Karpas-422 (cell line): ENCODE measurements around the gene GOLGA5. TPM values are rescaled to one million over a fixed set of nuclear protein-coding genes. Genes with fewer than 3 reads are reported as not detected.
"Not testable (repeated sequence)": the region's sequence is repeated elsewhere in the genome, so short reads cannot be mapped to it uniquely, and the experiment has no call there.

Experiments
- DNase-seq: peaks from one replicate; pipeline ENCODE4 v3.0.0-alpha.2; 2015
- H2AFZ ChIP-seq: fragments of 200-600 bp; sonication (generic); 2 replicates; pipeline ENCODE4 v1.6.1; 2014; ENCODE audit warnings: antibody characterized with exemption, low read length, mixed read lengths
- H3K27ac ChIP-seq: fragments of 200-600 bp; sonication (generic); 2 replicates; pipeline ENCODE4 v1.5.1; 2014; ENCODE audit warnings: mild to moderate bottlenecking, low read length, moderate library complexity
- H3K27me3 ChIP-seq: fragments of 200-600 bp; sonication (generic); 2 replicates; pipeline ENCODE4 v1.6.1; 2014; ENCODE audit warnings: low read length, mixed read lengths
- H3K36me3 ChIP-seq: fragments of 200-600 bp; sonication (generic); 2 replicates; pipeline ENCODE4 v1.6.1; 2014; ENCODE audit warnings: low read length, mixed read lengths; ENCODE audit not compliant: insufficient read depth
- H3K4me1 ChIP-seq: fragments of 200-600 bp; sonication (generic); 2 replicates; pipeline ENCODE4 v1.6.1; 2014; ENCODE audit warnings: mild to moderate bottlenecking, low read length, mixed read lengths
- H3K4me2 ChIP-seq: fragments of 200-600 bp; sonication (generic); 2 replicates; pipeline ENCODE4 v1.6.1; 2014; ENCODE audit warnings: low read length, low read depth, mild to moderate bottlenecking; ENCODE audit not compliant: poor library complexity, severe bottlenecking
- H3K4me3 ChIP-seq: fragments of 200-600 bp; sonication (generic); 2 replicates; pipeline ENCODE4 v1.5.1; 2014; ENCODE audit warnings: mild to moderate bottlenecking, antibody characterized with exemption, low read length, mixed read lengths
- H3K79me2 ChIP-seq: fragments of 200-600 bp; sonication (generic); 2 replicates; pipeline ENCODE4 v1.6.1; 2014; ENCODE audit warnings: mild to moderate bottlenecking, low read length, mixed read lengths
- H3K9ac ChIP-seq: fragments of 200-600 bp; sonication (generic); 2 replicates; pipeline ENCODE4 v1.6.0; 2014; ENCODE audit warnings: low read length
- H3K9me2 ChIP-seq: fragments of 200-600 bp; sonication (generic), shearing (Covaris generic); replicated peaks from 2 replicates; pipeline ENCODE4 v1.6.0; 2014; ENCODE audit warnings: mild to moderate bottlenecking, low read length, moderate library complexity; ENCODE audit not compliant: insufficient read depth
- H3K9me3 ChIP-seq: fragments of 300-700, 200-600 bp; sonication (generic); 2 replicates; pipeline ENCODE4 v1.6.1; 2014; ENCODE audit warnings: low read length, mixed read lengths
- H4K20me1 ChIP-seq: fragments of 200-600 bp; sonication (generic); 2 replicates; pipeline ENCODE4 v1.6.1; 2014; ENCODE audit warnings: mild to moderate bottlenecking, antibody characterized with exemption, low read length, low read depth; ENCODE audit not compliant: insufficient read depth
- total RNA-seq: library from RNA; depleted of rRNA; stranded (reverse); fragments of >200 nt; shearing (Covaris generic); gene quantifications from 2 replicates; pipeline ENCODE4 v1.2.3, GENCODE V29; 2014; ENCODE audit warnings: low replicate concordance

GOLGA5 gene
- total RNA-seq, 1 experiment from 2014 or later: 50.6 TPM

DNA sequence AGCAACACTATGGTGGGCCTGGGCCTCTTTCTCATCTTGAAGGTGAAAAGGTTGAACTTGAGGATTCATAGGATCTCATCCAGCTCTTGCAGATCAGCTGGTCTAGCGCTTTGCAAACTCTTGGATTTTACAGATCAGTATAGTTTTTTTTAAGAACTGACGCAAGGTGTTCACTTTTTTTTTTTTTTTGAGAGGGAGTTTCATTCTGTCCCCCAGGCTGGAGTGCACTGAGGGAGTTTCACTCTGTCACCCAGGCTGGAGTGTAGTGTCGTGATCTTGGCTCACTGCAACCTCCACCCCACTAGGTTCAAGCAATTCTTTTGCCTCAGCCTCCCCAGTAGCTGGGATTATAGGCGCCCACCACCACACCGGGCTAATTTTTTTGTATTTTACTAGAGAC is 25.3 kb upstream of the GOLGA5 start:
- Histone ChIP-seq H3K4me1 (no peaks in the 10 kb centered on the region), H3K4me3 (no peak overlapping the region), H4K20me1 (no peaks in the 10 kb centered on the region), H3K79me2 (no peaks in the 10 kb centered on the region), H3K9me3 (no peaks in the 10 kb centered on the region), H3K4me2 (no peak overlapping the region), H2AFZ (no peak overlapping the region), H3K27ac (no peak overlapping the region), H3K27me3 (no peaks in the 10 kb centered on the region), H3K9me2 (no peaks in the 10 kb centered on the region), H3K9ac (no peak overlapping the region), H3K36me3 (no peaks in the 10 kb centered on the region)
- no peak for DNase-seq

DNA sequence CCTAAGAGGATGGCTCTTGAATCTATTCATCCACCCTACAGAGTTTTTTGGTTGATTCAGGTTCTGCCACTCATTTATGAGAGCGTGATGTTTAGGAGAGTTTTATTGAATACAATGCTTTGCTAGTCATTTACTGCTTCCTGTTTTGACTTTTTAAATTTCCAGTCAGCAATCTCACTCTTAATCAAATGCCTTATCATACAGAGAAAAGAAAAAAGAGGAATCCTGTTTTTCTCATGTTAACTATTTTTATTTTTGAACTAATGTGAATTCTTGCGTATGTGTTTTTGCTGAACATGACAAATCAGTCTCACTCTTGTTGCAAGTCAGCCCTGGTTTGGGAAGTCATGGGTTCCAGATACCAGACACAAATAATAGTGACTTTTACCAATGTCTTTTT is 23.6 kb upstream of the GOLGA5 start:
- H2AFZ ChIP-seq: no peak overlapping the region

GRCh38 chr14:92774572-92774971 is 19.5 kb upstream of the GOLGA5 start:
- H3K9ac ChIP-seq: no peak overlapping the region
- no peaks in the 10 kb centered on the region for H3K27me3 ChIP-seq
- no peak overlapping the region for H3K4me2 ChIP-seq
- H3K4me1 ChIP-seq: no peaks in the 10 kb centered on the region
- H2AFZ ChIP-seq: no peak overlapping the region
- H3K4me3 ChIP-seq: no peak overlapping the region
- H3K36me3 ChIP-seq: no peaks in the 10 kb centered on the region
- no peaks in the 10 kb centered on the region for H3K79me2 ChIP-seq
- no peak overlapping the region for H3K27ac ChIP-seq
- no peaks in the 10 kb centered on the region for H4K20me1 ChIP-seq
- no peak for DNase-seq
- no peaks in the 10 kb centered on the region for H3K9me3 ChIP-seq
- no peaks in the 10 kb centered on the region for H3K9me2 ChIP-seq

More for the DNA sequence above, 23.6 kb upstream of the GOLGA5 start:
- H3K79me2 ChIP-seq: no peaks in the 10 kb centered on the region
- DNase-seq: no peak
- H3K27ac ChIP-seq: no peak overlapping the region
- H3K4me3 ChIP-seq: no peak overlapping the region
- no peaks in the 10 kb centered on the region for H3K4me1 ChIP-seq
- no peaks in the 10 kb centered on the region for H3K36me3 ChIP-seq
- no peaks in the 10 kb centered on the region for H3K9me2 ChIP-seq
- H4K20me1 ChIP-seq: no peaks in the 10 kb centered on the region
- H3K4me2 ChIP-seq: no peak overlapping the region
- no peaks in the 10 kb centered on the region for H3K9me3 ChIP-seq
- H3K27me3 ChIP-seq: no peaks in the 10 kb centered on the region
- no peak overlapping the region for H3K9ac ChIP-seq

GRCh38 chr14:92775292-92775691 is 18.8 kb upstream of the GOLGA5 start:
- not testable (repeated sequence) for H3K36me3 ChIP-seq, H3K4me1 ChIP-seq, H3K79me2 ChIP-seq, DNase-seq, H3K9ac ChIP-seq, H3K4me3 ChIP-seq, H3K4me2 ChIP-seq, H3K27ac ChIP-seq, H3K27me3 ChIP-seq, H2AFZ ChIP-seq, H3K9me2 ChIP-seq, H3K9me3 ChIP-seq, H4K20me1 ChIP-seq

DNA sequence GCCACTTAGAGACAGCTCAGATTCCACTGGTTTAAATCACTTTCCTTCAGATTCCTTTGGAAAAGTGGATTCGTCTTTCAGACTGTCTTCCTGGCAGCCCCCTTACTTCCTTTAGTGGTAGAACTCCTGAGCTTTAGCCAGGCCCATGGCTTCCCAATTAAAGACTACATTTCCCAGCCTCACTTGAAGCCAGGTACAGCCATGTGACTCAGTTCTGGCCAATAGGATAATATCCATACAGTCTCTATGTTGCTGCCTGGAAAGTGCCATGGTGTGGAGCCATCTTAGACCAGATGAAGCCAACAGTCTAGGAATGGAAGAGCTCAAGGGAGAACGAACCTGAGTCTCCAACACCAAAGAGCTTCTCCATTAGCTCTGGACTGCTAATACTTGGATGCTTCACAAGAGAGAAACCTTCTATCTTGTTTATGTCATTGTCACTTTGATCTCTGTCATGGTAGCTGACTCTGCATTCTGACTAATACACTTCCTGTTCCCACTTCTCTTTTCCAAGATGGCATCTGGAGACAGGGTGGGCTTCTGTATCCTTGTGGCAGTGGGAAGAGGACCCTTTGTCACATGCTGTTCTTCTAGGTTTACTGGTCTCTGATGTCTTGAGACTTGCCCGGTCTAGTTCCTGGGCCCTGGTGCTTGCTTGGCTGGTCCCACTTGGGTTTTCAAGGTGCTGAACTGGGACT is 15.1 kb upstream of the GOLGA5 start:
- not testable (repeated sequence) for H3K9ac ChIP-seq, H3K9me2 ChIP-seq, H3K27ac ChIP-seq, H2AFZ ChIP-seq, H3K4me2 ChIP-seq, H3K4me1 ChIP-seq, H3K9me3 ChIP-seq, H3K4me3 ChIP-seq, H3K79me2 ChIP-seq, H3K36me3 ChIP-seq, H4K20me1 ChIP-seq, H3K27me3 ChIP-seq
- DNase-seq: peak; percentile 66

DNA sequence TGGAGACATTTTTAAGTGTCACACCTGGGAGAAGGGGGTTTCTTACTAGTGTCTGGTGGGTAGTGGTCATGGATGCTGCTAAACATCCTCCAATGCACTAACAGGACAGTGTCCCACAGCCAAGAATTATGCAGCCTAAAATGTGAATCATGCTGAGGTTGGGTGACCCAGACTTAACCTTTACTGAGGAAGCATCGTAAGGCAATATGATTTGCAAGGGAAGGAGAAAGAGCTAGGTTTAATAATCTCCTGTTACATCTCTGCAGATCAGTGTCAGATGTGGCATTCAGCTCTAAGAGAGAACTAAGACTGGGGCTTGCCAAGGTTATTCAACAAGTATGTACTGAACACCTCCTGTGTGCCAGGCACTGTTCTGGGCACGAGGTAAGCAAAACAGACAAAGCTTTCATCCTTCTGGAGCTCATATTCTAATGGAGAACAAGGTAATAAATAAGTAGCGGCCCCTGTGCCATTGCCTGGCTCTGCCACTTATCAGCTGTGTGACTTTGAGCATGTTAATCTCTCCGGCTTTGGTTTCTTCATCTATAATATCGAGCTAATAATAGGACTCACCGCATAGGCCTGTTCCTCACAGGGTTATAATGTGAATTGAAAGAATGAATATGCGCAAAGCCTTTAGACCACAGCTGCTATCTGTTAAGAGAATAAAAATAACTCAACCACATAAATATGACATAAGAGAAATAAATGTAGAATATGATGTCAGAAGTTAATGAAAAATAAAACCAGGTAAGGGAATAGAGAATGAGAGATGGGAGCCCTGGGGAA is 13.5 kb upstream of the GOLGA5 start:
- no peak for DNase-seq
- Histone ChIP-seq H3K27ac (no peak overlapping the region), H3K9ac (no peak overlapping the region), H3K27me3 (no peaks in the 10 kb centered on the region), H3K4me3 (no peak overlapping the region), H3K79me2 (no peaks in the 10 kb centered on the region), H3K4me1 (no peaks in the 10 kb centered on the region), H3K4me2 (no peak overlapping the region), H3K9me2 (no peaks in the 10 kb centered on the region), H3K36me3 (no peaks in the 10 kb centered on the region), H2AFZ (no peak overlapping the region), H4K20me1 (no peaks in the 10 kb centered on the region), H3K9me3 (no peaks in the 10 kb centered on the region)

DNA sequence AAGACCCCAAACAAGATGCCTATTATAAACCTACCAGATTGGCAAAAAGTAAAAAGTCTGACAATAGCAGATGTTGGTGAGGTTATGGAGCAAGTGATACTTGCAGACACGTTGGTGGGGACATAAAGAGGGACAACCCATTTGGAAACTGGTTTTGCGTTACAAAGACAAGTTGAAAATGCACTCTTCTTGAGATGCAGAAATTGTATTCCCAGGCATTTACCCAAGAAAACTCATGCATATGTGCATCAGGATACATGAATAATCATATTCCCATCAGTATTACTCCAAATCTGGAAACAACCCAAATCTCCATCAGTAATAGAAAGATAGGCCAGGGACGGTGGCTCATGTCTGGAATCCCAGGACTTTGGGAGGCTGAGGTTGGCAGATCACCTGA is 12.8 kb upstream of the GOLGA5 start:
- no peaks in the 10 kb centered on the region for H4K20me1 ChIP-seq
- H3K9me2 ChIP-seq: no peaks in the 10 kb centered on the region
- DNase-seq: no peak
- H3K27me3 ChIP-seq: no peaks in the 10 kb centered on the region
- no peak overlapping the region for H3K4me3 ChIP-seq
- H3K36me3 ChIP-seq: no peaks in the 10 kb centered on the region
- no peaks in the 10 kb centered on the region for H3K4me1 ChIP-seq
- H3K9me3 ChIP-seq: no peaks in the 10 kb centered on the region
- no peak overlapping the region for H3K9ac ChIP-seq
- no peak overlapping the region for H3K4me2 ChIP-seq
- H3K27ac ChIP-seq: no peak overlapping the region
- no peaks in the 10 kb centered on the region for H3K79me2 ChIP-seq
- no peak overlapping the region for H2AFZ ChIP-seq

- no peaks in the 10 kb centered on the region for H3K9me3 ChIP-seq
- peak; percentile 83 for DNase-seq
- H3K9me2 ChIP-seq: no peaks in the 10 kb centered on the region
- H2AFZ ChIP-seq: no peak overlapping the region
- no peaks in the 10 kb centered on the region for H3K79me2 ChIP-seq
- H3K9ac ChIP-seq: no peak overlapping the region
- no peaks in the 10 kb centered on the region for H3K4me1 ChIP-seq
- no peaks in the 10 kb centered on the region for H3K36me3 ChIP-seq
- H4K20me1 ChIP-seq: no peaks in the 10 kb centered on the region
- H3K27me3 ChIP-seq: no peaks in the 10 kb centered on the region
- no peak overlapping the region for H3K4me3 ChIP-seq
- no peak overlapping the region for H3K4me2 ChIP-seq
- no peak overlapping the region for H3K27ac ChIP-seq
Observed at GRCh38 chr14:92783813-92784431, 10.2 kb upstream of the GOLGA5 start.
